ENCODE measurements around the gene ANKRD33B.

DNA sequence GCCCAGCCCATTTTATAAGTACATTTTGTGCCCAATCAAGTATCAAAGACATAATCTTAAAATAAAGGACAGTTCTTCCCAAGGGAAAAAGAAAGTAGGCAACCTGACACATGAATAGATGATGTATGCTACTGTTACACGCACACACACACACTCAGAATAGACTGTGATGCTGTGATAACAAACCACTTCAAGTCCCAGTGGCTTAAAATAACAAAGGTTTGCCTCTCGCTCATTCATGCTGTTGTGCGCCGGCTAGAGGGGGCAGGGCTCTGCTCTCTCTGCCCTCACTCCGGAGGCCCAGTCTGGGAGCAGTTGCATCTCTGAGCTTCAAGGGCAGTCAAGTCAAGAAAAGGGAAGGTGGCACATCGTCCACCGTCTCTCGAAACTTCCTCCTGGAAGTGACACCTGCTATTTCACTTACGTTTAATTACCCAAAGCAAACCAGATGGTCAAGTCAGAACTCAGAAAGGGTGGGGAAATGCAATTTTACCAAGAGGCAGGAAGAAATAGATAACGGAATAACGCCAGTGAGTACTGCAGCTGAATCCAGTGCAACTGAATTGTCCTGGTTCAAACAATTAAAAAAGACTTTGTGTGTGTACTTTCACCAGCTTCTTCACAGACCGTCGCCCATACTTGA is 43.3 kb downstream of the ANKRD33B start:
- TF ChIP-seq TGIF2 (CRISPR knock-in tag; IDR thresholded peaks at IDR 0.05) (no peak), GLI4 (CRISPR knock-in tag; IDR thresholded peaks at IDR 0.05; ENCODE audit: borderline replicate concordance) (no peak), ZNF24 (IDR thresholded peaks at IDR 0.05) (no peak), ZEB1 (IDR thresholded peaks at IDR 0.05; ENCODE audit: insufficient replicate concordance, low read depth) (no peak), POLR2AphosphoS5 (IDR thresholded peaks at IDR 0.05; ENCODE audit: low read depth, low read length) (no peak)
- TF ChIP-seq, protein P1, sequence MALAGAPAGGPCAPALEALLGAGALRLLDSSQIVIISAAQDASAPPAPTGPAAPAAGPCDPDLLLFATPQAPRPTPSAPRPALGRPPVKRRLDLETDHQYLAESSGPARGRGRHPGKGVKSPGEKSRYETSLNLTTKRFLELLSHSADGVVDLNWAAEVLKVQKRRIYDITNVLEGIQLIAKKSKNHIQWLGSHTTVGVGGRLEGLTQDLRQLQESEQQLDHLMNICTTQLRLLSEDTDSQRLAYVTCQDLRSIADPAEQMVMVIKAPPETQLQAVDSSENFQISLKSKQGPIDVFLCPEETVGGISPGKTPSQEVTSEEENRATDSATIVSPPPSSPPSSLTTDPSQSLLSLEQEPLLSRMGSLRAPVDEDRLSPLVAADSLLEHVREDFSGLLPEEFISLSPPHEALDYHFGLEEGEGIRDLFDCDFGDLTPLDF (CRISPR knock-in tag; IDR thresholded peaks at IDR 0.05) = no peak
